ENCODE data around the gene C6orf120. TPM values are rescaled to one million over a fixed set of nuclear protein-coding genes. Genes with fewer than 3 reads are reported as not detected.

C6orf120 gene
- total and polyA plus RNA-seq, 2 of the 13 experiments (the other 11 are each of a cell fraction or from before 2014, with no cell fraction given): 21.7 to 29.9 TPM

- no peak for TF ChIP-seq ZUFSP (CRISPR knock-in tag; IDR thresholded peaks at IDR 0.05; ENCODE audit: borderline replicate concordance)
- TF ChIP-seq FOSL2 (CRISPR knock-in tag; IDR thresholded peaks at IDR 0.05): peak; percentile 48
- TF ChIP-seq, protein P1, sequence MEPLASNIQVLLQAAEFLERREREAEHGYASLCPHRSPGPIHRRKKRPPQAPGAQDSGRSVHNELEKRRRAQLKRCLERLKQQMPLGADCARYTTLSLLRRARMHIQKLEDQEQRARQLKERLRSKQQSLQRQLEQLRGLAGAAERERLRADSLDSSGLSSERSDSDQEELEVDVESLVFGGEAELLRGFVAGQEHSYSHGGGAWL (CRISPR knock-in tag; IDR thresholded peaks at IDR 0.05): peak; percentile 90
- TF ChIP-seq XRCC5 (optimal IDR thresholded peaks at IDR 0.05; ENCODE audit: low read length): peak; percentile 89
- no peak for TF ChIP-seq TRIM24 (CRISPR knock-in tag; IDR thresholded peaks at IDR 0.05)
- TF ChIP-seq CCAR2 (optimal IDR thresholded peaks at IDR 0.05; ENCODE audit: low read depth, low read length): no peak
- no peak for TF ChIP-seq HOXA7 (CRISPR knock-in tag; IDR thresholded peaks at IDR 0.05)
- TF ChIP-seq ZNF382 (CRISPR knock-in tag; IDR thresholded peaks at IDR 0.05; ENCODE audit: borderline replicate concordance): no peak
- TF ChIP-seq ZNF777 (CRISPR knock-in tag; IDR thresholded peaks at IDR 0.05): peak; percentile 89
- TF ChIP-seq RCOR2 (CRISPR knock-in tag; IDR thresholded peaks at IDR 0.05): 0 out of 2 replicates have a peak, but pooled peaks have one; percentile 19
- peak; percentile 100 for TF ChIP-seq KMT2A (CRISPR knock-in tag; IDR thresholded peaks at IDR 0.05)
- TF ChIP-seq ZNF546 (CRISPR knock-in tag; conservative IDR thresholded peaks at IDR 0.05): peak; percentile 99
- peak; percentile 96 for TF ChIP-seq RNF2 (conservative IDR thresholded peaks at IDR 0.05; ENCODE audit: low read depth)
- peak; percentile 65 for TF ChIP-seq NFYB (CRISPR knock-in tag; IDR thresholded peaks at IDR 0.05)
- TF ChIP-seq FOXJ3 (CRISPR knock-in tag; IDR thresholded peaks at IDR 0.05; ENCODE audit: borderline replicate concordance): peak; percentile 14; the same call in 1 of the 2 replicates
- TF ChIP-seq ZFX (CRISPR knock-in tag; IDR thresholded peaks at IDR 0.05; ENCODE audit: low read depth): peak; percentile 100
- TF ChIP-seq TARDBP (CRISPR knock-in tag; IDR thresholded peaks at IDR 0.05): peak; percentile 97
- TF ChIP-seq, protein P2, sequence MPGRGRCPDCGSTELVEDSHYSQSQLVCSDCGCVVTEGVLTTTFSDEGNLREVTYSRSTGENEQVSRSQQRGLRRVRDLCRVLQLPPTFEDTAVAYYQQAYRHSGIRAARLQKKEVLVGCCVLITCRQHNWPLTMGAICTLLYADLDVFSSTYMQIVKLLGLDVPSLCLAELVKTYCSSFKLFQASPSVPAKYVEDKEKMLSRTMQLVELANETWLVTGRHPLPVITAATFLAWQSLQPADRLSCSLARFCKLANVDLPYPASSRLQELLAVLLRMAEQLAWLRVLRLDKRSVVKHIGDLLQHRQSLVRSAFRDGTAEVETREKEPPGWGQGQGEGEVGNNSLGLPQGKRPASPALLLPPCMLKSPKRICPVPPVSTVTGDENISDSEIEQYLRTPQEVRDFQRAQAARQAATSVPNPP (CRISPR knock-in tag; IDR thresholded peaks at IDR 0.05): peak; percentile 99
- TF ChIP-seq RELA (CRISPR knock-in tag; IDR thresholded peaks at IDR 0.05): 0 out of 2 replicates have a peak, but pooled peaks have one; percentile 34
- peak; percentile 100 for TF ChIP-seq KAT8 (CRISPR knock-in tag; IDR thresholded peaks at IDR 0.05)
- TF ChIP-seq, protein P3, sequence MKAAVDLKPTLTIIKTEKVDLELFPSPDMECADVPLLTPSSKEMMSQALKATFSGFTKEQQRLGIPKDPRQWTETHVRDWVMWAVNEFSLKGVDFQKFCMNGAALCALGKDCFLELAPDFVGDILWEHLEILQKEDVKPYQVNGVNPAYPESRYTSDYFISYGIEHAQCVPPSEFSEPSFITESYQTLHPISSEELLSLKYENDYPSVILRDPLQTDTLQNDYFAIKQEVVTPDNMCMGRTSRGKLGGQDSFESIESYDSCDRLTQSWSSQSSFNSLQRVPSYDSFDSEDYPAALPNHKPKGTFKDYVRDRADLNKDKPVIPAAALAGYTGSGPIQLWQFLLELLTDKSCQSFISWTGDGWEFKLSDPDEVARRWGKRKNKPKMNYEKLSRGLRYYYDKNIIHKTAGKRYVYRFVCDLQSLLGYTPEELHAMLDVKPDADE (CRISPR knock-in tag; IDR thresholded peaks at IDR 0.05): peak; percentile 67; the same call in 1 of the 2 replicates
- TF ChIP-seq, protein P4, sequence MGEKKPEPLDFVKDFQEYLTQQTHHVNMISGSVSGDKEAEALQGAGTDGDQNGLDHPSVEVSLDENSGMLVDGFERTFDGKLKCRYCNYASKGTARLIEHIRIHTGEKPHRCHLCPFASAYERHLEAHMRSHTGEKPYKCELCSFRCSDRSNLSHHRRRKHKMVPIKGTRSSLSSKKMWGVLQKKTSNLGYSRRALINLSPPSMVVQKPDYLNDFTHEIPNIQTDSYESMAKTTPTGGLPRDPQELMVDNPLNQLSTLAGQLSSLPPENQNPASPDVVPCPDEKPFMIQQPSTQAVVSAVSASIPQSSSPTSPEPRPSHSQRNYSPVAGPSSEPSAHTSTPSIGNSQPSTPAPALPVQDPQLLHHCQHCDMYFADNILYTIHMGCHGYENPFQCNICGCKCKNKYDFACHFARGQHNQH (CRISPR knock-in tag; IDR thresholded peaks at IDR 0.05): peak; percentile 98
Measured at GRCh38 chr6:169751242-169752073, 49.5 kb downstream of the C6orf120 start, which contains the start of the genes DYNLT2 and ERMARD (continued).
